Measurements from ENCODE around the gene PIGQ. TPM values are rescaled to one million over a fixed set of nuclear protein-coding genes. Genes with fewer than 3 reads are reported as not detected.
A peak's percentile ranks its signal among the peaks of the same experiment; 100 is the strongest.

Gene PIGQ
- total and polyA plus RNA-seq, 12 donors, result 13.7 to 43.7 (median 20.2) TPM

GRCh38 chr16:534856-535445, 34.8 kb upstream of the PIGQ start:
- no peak for TF ChIP-seq CTCF (IDR thresholded peaks at IDR 0.05)
- DNase-seq (no peak), ATAC-seq (peak in 1 of 8 donors; percentile 2)
- Histone ChIP-seq H3K4me1 (peaks cover 0 to 47% (median 18%) of the 10 kb centered on the region in 9 donors), H3K27me3 (no peaks in the 10 kb centered on the region), H3K9me3 (no peaks in the 10 kb centered on the region), H3K4me3 (no peak overlapping the region), H3K36me3 (peaks cover 0 to 33% (median 0%) of the 10 kb centered on the region in 9 donors), H3K27ac (no peak overlapping the region)
- intact Hi-C loops (cut with DNase I), result no loop called here
- 93% methylated on average over 27 of the region's 27 CpGs for WGBS, 2 donors

GRCh38 chr16:535446-536405, 34.0 kb upstream of the PIGQ start:
- DNase-seq, result no peak
- H3K4me1 ChIP-seq, result peaks cover 0 to 39% (median 12%) of the 10 kb centered on the region in 9 donors
- no peaks in the 10 kb centered on the region for H3K27me3 ChIP-seq
- H3K27ac ChIP-seq, result no peak overlapping the region
- peaks cover 0 to 37% (median 0%) of the 10 kb centered on the region in 9 donors for H3K36me3 ChIP-seq
- no peak overlapping the region for H3K4me3 ChIP-seq
- TF ChIP-seq CTCF (IDR thresholded peaks at IDR 0.05), result no peak
- 89% methylated on average over 37 to 39 of the region's 39 CpGs for WGBS, 2 donors
- H3K9me3 ChIP-seq, result no peaks in the 10 kb centered on the region
- ATAC-seq, result peak in 3 of 8 donors; percentile 10 to 53 (median 18)
- intact Hi-C loops (cut with DNase I), result no loop called here

- H3K36me3 ChIP-seq, result peaks cover 0 to 40% (median 0%) of the 10 kb centered on the region in 9 donors
- ATAC-seq, result no peak
These were observed 33.0 kb upstream of the PIGQ start for GRCh38 chr16:536746-537145.

More at GRCh38 chr16:536746-537145, 33.0 kb upstream of the PIGQ start:
- Histone ChIP-seq H3K9me3 (no peaks in the 10 kb centered on the region), H3K27ac (no peak overlapping the region), H3K27me3 (no peaks in the 10 kb centered on the region), H3K4me3 (no peak overlapping the region), H3K4me1 (peaks cover 0 to 32% (median 12%) of the 10 kb centered on the region in 9 donors)
- no peak for TF ChIP-seq CTCF (IDR thresholded peaks at IDR 0.05)
- intact Hi-C loops (cut with DNase I), result no loop called here
- 92 to 94% methylated on average over 17 of the region's 17 CpGs for WGBS, 2 donors
- DNase-seq, result no peak
